H9 (cell line): Measurements from ENCODE around the gene HHAT. TPM values are rescaled to one million over a fixed set of nuclear protein-coding genes. Genes with fewer than 3 reads are reported as not detected.

Experiments used
- DNase-seq: peaks from one replicate; pipeline ENCODE4 v3.0.0-alpha.2; 2017
- H2AFZ ChIP-seq: one replicate; pipeline ENCODE4 v1.6.1; 2013; ENCODE audit warnings: mild to moderate bottlenecking, low read length, control low read depth, moderate library complexity
- H2AK5ac ChIP-seq: 2 replicates; pipeline ENCODE4 v1.6.1; 2013; ENCODE audit warnings: low read length, control low read depth, mixed read lengths; ENCODE audit not compliant: insufficient read length
- H2BK120ac ChIP-seq: one replicate; pipeline ENCODE4 v1.6.1; 2013; ENCODE audit warnings: low read depth, mild to moderate bottlenecking, low read length, control low read depth, inconsistent platforms; ENCODE audit not compliant: poor library complexity, severe bottlenecking
- H2BK12ac ChIP-seq: 2 replicates; pipeline ENCODE4 v1.6.1; 2013; ENCODE audit warnings: low read length, control low read depth, mixed read lengths, low read depth; ENCODE audit not compliant: insufficient read length
- H2BK15ac ChIP-seq: 2 replicates; pipeline ENCODE4 v1.6.1; 2013; ENCODE audit warnings: low read depth, low read length, control low read depth
- H2BK20ac ChIP-seq: one replicate; pipeline ENCODE4 v1.6.1; 2013; ENCODE audit warnings: low read depth, mild to moderate bottlenecking, low read length, control low read depth, inconsistent platforms; ENCODE audit not compliant: poor library complexity, severe bottlenecking
- H2BK5ac ChIP-seq: 2 replicates; pipeline ENCODE4 v1.6.1; 2013; ENCODE audit warnings: low read length, control low read depth, mixed read lengths; ENCODE audit not compliant: insufficient read length
- H3K14ac ChIP-seq: 2 replicates; pipeline ENCODE4 v1.6.1; 2013; ENCODE audit warnings: low read length, control low read depth; ENCODE audit not compliant: insufficient read depth
- H3K18ac ChIP-seq: 2 replicates; pipeline ENCODE4 v1.6.1; 2013; ENCODE audit warnings: low read depth, mild to moderate bottlenecking, mixed read lengths, low read length, control low read depth; ENCODE audit not compliant: insufficient read length
- H3K23ac ChIP-seq: 2 replicates; pipeline ENCODE4 v1.6.1; 2013; ENCODE audit warnings: low read length, control low read depth, mixed read lengths, low read depth; ENCODE audit not compliant: insufficient read length
- H3K23me2 ChIP-seq: 2 replicates; pipeline ENCODE4 v1.6.1; 2013; ENCODE audit warnings: low read depth, mild to moderate bottlenecking, mixed read lengths, low read length, control low read depth; ENCODE audit not compliant: insufficient read length, poor library complexity, severe bottlenecking
- H3K27ac ChIP-seq: 2 replicates; pipeline ENCODE4 v1.5.1; 2013; ENCODE audit warnings: low read length, control low read depth, mixed read lengths, low read depth; ENCODE audit not compliant: insufficient read length
- H3K27me3 ChIP-seq: 2 replicates; pipeline ENCODE4 v1.6.1; 2013; ENCODE audit warnings: low read length, control low read depth, inconsistent platforms; ENCODE audit not compliant: insufficient read depth
- H3K4ac ChIP-seq: 2 replicates; pipeline ENCODE4 v1.6.1; 2013; ENCODE audit warnings: low read depth, mild to moderate bottlenecking, control low read depth, inconsistent platforms, low read length, moderate library complexity
- H3K4me1 ChIP-seq: 2 replicates; pipeline ENCODE4 v1.6.1; 2013; ENCODE audit warnings: low read length, control low read depth, inconsistent platforms; ENCODE audit not compliant: insufficient read depth
- H3K4me2 ChIP-seq: 2 replicates; pipeline ENCODE4 v1.6.1; 2013; ENCODE audit warnings: low read length, control low read depth, mixed read lengths; ENCODE audit not compliant: insufficient read length, insufficient read depth
- H3K56ac ChIP-seq: 2 replicates; pipeline ENCODE4 v1.6.1; 2013; ENCODE audit warnings: low read depth, mild to moderate bottlenecking, mixed read lengths, low read length, control low read depth; ENCODE audit not compliant: insufficient read length
- H3K79me1 ChIP-seq: 2 replicates; pipeline ENCODE4 v1.6.1; 2013; ENCODE audit warnings: low read depth, mild to moderate bottlenecking, moderate library complexity, low read length, control low read depth, inconsistent platforms; ENCODE audit not compliant: insufficient read depth, poor library complexity, severe bottlenecking
- H3K79me2 ChIP-seq: 2 replicates; pipeline ENCODE4 v1.6.1; 2013; ENCODE audit warnings: low read length, control low read depth, inconsistent platforms; ENCODE audit not compliant: insufficient read depth
- H3K9ac ChIP-seq: 2 replicates; pipeline ENCODE4 v1.6.1; 2013; ENCODE audit warnings: low read length, control low read depth, mixed read lengths; ENCODE audit not compliant: insufficient read length; ENCODE audit errors: extremely low read depth
- H3K9me3 ChIP-seq: one replicate; pipeline ENCODE4 v1.6.1; 2013; ENCODE audit warnings: low read depth, low read length, inconsistent platforms; ENCODE audit not compliant: control insufficient read depth
- H3T11ph ChIP-seq: one replicate; pipeline ENCODE4 v1.6.1; 2013; ENCODE audit warnings: mild to moderate bottlenecking, low read length, control low read depth, inconsistent platforms
- H4K20me1 ChIP-seq: one replicate; pipeline ENCODE4 v1.6.1; 2013; ENCODE audit not compliant: control insufficient read depth, insufficient read length, insufficient read depth
- H4K5ac ChIP-seq: 2 replicates; pipeline ENCODE4 v1.6.1; 2013; ENCODE audit warnings: low read depth, mild to moderate bottlenecking, mixed read lengths, low read length, control low read depth; ENCODE audit not compliant: insufficient read length
- H4K8ac ChIP-seq: replicated peaks from 2 replicates; pipeline ENCODE4 v1.6.1; 2013; ENCODE audit warnings: low read length, control low read depth, mixed read lengths, low read depth; ENCODE audit not compliant: insufficient read length
- H4K91ac ChIP-seq: 2 replicates; pipeline ENCODE4 v1.6.1; 2013; ENCODE audit warnings: low read depth, mild to moderate bottlenecking, moderate library complexity, mixed read lengths, low read length, control low read depth; ENCODE audit not compliant: insufficient read length
- H3K27ac Mint-ChIP-seq, 3 experiments: 2 replicates in 2 of 3; 3 replicates in 1 of 3; pipeline ENCODE4 v1.8.0; 2020 to 2021; ENCODE audit warnings: mixed read lengths in 3 of 3, mild to moderate bottlenecking in 1 of 3, moderate library complexity in 1 of 3
- H3K27me3 Mint-ChIP-seq: 2 replicates; pipeline ENCODE4 v1.8.0; 2021; ENCODE audit warnings: low read depth, mild to moderate bottlenecking, moderate library complexity, mixed read lengths
- H3K36me3 Mint-ChIP-seq, 3 experiments: 2 replicates in 2 of 3; 3 replicates in 1 of 3; pipeline ENCODE4 v1.8.0; 2020 to 2021; ENCODE audit warnings: low read depth in 3 of 3, mixed read lengths in 3 of 3; ENCODE audit not compliant: insufficient read depth in 1 of 3
- H3K4me1 Mint-ChIP-seq, 2 experiments: 2 replicates each; pipeline ENCODE4 v1.8.0; 2020; ENCODE audit warnings: mixed read lengths in 2 of 2
- H3K4me3 Mint-ChIP-seq, 2 experiments: 2 replicates in 1 of 2; 3 replicates in 1 of 2; pipeline ENCODE4 v1.8.0; 2020 to 2021; ENCODE audit warnings: mild to moderate bottlenecking in 2 of 2, mixed read lengths in 2 of 2, moderate library complexity in 1 of 2
- H3K9me3 Mint-ChIP-seq, 2 experiments: 2 replicates in 1 of 2; 3 replicates in 1 of 2; pipeline ENCODE4 v1.8.0; 2020; ENCODE audit warnings: mild to moderate bottlenecking in 2 of 2, mixed read lengths in 2 of 2, moderate library complexity in 1 of 2
- WGBS: extraction: QIAGEN DNeasy Blood & Tissue Kit; methylation state at CpG from one replicate; pipeline ENCODE4 v1.1.7; 2013; ENCODE audit warnings: missing lambda C conversion rate, low lambda C conversion rate, mixed read lengths; ENCODE audit not compliant: insufficient read length; ENCODE audit errors: extremely low coverage; 5-methylcytosine and 5-hydroxymethylcytosine counted together
- total RNA-seq: library from RNA; stranded (reverse); gene quantifications from 2 replicates; pipeline ENCODE4 v1.2.1, GENCODE V29; 2021
- TF ChIP-seq, protein P1 (sequence below): fragments of 200-600 bp; sonication (generic); conservative IDR thresholded peaks from 3 replicates; pipeline ENCODE4 v1.8.0; 2021; ENCODE audit warnings: antibody characterized with exemption, mild to moderate bottlenecking

HHAT gene
- total RNA-seq, 1 experiment from 2014 or later = 0.48 TPM

DNA sequence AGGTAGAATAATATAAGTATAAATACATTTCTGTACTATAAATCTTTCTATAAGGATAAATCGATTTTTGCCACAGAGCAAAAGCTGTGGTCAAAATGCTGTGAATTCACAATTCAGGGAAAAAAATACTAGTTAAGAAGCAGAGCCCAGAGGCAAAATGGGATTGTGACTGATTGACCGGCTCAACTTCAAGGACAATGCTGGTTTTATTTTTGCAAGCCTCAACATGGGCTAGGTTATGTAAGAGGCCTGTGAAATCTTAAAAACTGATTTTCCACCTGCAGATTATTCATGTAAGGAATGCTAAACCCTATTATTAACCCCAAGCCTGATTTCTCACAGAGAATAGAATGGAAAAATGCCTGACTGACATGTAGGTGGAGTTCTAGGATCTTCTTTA lies 155.1 kb downstream of the HHAT start:
- Histone ChIP-seq H4K91ac (no peak overlapping the region), H3K23me2 (no peaks in the 10 kb centered on the region), H3K56ac (no peak overlapping the region), H3K9ac (no peak overlapping the region), H3K27me3 (no peaks in the 10 kb centered on the region), H4K20me1 (no peaks in the 10 kb centered on the region), H4K8ac (no peak overlapping the region), H2BK20ac (no peak overlapping the region), H2BK12ac (no peak overlapping the region), H3K18ac (no peak overlapping the region), H3K79me2 (no peaks in the 10 kb centered on the region), H3T11ph (no peak overlapping the region), H2BK15ac (no peak overlapping the region), H2AK5ac (no peak overlapping the region), H2BK120ac (no peak overlapping the region), H3K4me2 (no peak overlapping the region), H3K23ac (no peak overlapping the region), H4K5ac (no peak overlapping the region), H3K4me1 (no peaks in the 10 kb centered on the region; the same call in 1 of the 2 replicates), H3K79me1 (no peaks in the 10 kb centered on the region), H3K27ac (no peak overlapping the region), H2AFZ (no peak overlapping the region), H3K4ac (no peak overlapping the region), H3K9me3 (no peaks in the 10 kb centered on the region), H3K14ac (no peak overlapping the region), H2BK5ac (no peak overlapping the region)
- TF ChIP-seq, protein P1, sequence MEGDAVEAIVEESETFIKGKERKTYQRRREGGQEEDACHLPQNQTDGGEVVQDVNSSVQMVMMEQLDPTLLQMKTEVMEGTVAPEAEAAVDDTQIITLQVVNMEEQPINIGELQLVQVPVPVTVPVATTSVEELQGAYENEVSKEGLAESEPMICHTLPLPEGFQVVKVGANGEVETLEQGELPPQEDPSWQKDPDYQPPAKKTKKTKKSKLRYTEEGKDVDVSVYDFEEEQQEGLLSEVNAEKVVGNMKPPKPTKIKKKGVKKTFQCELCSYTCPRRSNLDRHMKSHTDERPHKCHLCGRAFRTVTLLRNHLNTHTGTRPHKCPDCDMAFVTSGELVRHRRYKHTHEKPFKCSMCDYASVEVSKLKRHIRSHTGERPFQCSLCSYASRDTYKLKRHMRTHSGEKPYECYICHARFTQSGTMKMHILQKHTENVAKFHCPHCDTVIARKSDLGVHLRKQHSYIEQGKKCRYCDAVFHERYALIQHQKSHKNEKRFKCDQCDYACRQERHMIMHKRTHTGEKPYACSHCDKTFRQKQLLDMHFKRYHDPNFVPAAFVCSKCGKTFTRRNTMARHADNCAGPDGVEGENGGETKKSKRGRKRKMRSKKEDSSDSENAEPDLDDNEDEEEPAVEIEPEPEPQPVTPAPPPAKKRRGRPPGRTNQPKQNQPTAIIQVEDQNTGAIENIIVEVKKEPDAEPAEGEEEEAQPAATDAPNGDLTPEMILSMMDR = no peak
- DNase-seq = no peak
- H3K9me3 Mint-ChIP-seq = no peaks in the 10 kb centered on the region
- no peak overlapping the region for H3K4me3 Mint-ChIP-seq
- H3K27ac Mint-ChIP-seq = no peak overlapping the region
- H3K4me1 Mint-ChIP-seq = peaks cover 17 to 18% of the 10 kb centered on the region in 2 experiments
- no peaks in the 10 kb centered on the region; the same call in 1 of the 2 replicates for H3K27me3 Mint-ChIP-seq
- no peaks in the 10 kb centered on the region for H3K36me3 Mint-ChIP-seq
- WGBS = no CpG with 5 or more reads among the region's 2 CpGs
